ENCODE measurements around the gene SLC1A1.

The SLC1A1 gene

DNA sequence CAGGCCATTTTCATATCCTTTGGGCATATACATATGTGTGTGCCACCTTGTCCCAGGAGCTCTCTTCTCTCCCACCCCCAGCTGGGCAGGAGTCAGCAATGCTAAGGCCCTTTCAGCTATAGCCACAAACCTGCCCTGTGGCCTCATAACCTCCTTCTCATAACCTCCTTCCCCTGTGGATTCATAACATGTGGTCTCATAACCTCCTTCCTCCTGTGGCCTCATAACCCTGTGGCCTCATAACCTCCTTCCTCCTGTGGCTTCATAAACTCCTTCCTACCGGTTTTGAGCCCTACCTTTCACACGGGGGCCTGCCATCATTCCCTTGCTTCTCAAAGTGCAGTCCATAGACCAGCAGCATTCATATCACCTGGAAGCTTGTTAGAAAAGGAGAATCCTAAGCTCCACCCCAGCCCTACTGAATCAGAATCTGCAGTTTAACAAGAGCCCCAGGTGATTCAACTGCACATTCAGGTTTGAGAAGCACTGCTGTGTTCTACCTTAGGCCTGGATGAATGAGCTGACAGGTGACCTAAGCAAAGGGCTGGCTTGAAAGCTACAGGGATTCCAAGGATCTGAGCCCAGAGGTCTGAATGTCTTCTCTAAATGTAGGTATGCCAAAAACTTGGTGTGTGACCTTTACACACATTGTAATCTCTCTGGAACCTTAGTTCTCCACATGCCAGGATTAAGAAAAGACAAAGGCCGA is 129.9 kb downstream of the SLC1A1 start:
- no peak for DNase-seq (ENCODE audit: low spot score)

GRCh38 chr9:4620881-4621555 is 130.8 kb downstream of the SLC1A1 start:
- DNase-seq (ENCODE audit: low spot score) = no peak

DNA sequence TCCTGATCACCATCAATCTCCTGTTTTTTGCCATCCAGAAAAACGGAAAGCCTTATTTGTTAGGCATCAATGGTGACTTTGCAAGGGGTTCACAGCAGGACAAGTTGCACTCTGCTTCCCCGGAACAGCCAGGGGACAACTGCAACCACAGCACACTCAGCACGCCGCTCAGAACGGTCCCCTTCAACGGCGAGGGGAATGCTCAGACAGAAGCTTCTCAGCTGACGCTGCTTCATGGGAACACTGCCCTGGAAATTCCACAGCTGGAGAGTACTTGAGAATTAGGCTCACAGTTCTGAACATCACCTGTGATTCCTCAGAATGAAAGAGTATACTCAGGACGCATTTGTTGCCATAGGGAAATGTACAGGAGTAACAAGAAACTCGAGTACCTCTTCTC is 131.7 kb downstream of the SLC1A1 start:
- DNase-seq (ENCODE audit: low spot score) = no peak

- DNase-seq (ENCODE audit: low spot score) = no peak
Measured at GRCh38 chr9:4630836-4631235, 140.6 kb downstream of the SLC1A1 start.
